ENCODE measurements around the gene DPH7.

GRCh38 chr9:137515338-137515724 lies 63.4 kb downstream of the DPH7 start:
- TF ChIP-seq, protein P1, sequence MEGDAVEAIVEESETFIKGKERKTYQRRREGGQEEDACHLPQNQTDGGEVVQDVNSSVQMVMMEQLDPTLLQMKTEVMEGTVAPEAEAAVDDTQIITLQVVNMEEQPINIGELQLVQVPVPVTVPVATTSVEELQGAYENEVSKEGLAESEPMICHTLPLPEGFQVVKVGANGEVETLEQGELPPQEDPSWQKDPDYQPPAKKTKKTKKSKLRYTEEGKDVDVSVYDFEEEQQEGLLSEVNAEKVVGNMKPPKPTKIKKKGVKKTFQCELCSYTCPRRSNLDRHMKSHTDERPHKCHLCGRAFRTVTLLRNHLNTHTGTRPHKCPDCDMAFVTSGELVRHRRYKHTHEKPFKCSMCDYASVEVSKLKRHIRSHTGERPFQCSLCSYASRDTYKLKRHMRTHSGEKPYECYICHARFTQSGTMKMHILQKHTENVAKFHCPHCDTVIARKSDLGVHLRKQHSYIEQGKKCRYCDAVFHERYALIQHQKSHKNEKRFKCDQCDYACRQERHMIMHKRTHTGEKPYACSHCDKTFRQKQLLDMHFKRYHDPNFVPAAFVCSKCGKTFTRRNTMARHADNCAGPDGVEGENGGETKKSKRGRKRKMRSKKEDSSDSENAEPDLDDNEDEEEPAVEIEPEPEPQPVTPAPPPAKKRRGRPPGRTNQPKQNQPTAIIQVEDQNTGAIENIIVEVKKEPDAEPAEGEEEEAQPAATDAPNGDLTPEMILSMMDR (IDR thresholded peaks at IDR 0.05) = no peak
- no peak for TF ChIP-seq POLR2AphosphoS5 (IDR thresholded peaks at IDR 0.05)

All from sigmoid colon (tissue), 4 donors.